Prostate gland (tissue), 2 donors: Measurements from ENCODE around the gene ETNK1.

ENCODE experiments used
- CTCF ChIP-seq, 4 experiments: fragments of 200-600 bp in 2 of 4; fragments of 450-650 bp in 2 of 4; sonication (generic) in 2 of 4; IDR thresholded peaks; 1 replicate in 3 of 4; 2 replicates in 1 of 4; pipeline ENCODE4 v1.5.1; 2016 to 2019; ENCODE audit warnings: antibody characterized with exemption in 4 of 4, mild to moderate bottlenecking in 2 of 4, moderate library complexity in 2 of 4
- POLR2AphosphoS5 ChIP-seq: sonication (generic); formaldehyde crosslinking; IDR thresholded peaks from one replicate; pipeline ENCODE4 v1.6.1; 2017; ENCODE audit warnings: antibody characterized with exemption

GRCh38 chr12:22617630-22618029, 7.3 kb upstream of the ETNK1 start:
- TF ChIP-seq POLR2AphosphoS5 = no peak
- TF ChIP-seq CTCF (IDR thresholded peaks at IDR 0.05) = no peak
